ENCODE data around the gene CMTM4. TPM values are rescaled to one million over a fixed set of nuclear protein-coding genes. Genes with fewer than 3 reads are reported as not detected.
"Not testable (repeated sequence)": the region's sequence is repeated elsewhere in the genome, so short reads cannot be mapped to it uniquely, and the experiment has no call there.

Gene CMTM4
- total RNA-seq, 5 donors from 2014 or later (not counting 1 experiment from before 2014, with no cell fraction given): 1.1 to 2.3 (median 1.8) TPM

DNA sequence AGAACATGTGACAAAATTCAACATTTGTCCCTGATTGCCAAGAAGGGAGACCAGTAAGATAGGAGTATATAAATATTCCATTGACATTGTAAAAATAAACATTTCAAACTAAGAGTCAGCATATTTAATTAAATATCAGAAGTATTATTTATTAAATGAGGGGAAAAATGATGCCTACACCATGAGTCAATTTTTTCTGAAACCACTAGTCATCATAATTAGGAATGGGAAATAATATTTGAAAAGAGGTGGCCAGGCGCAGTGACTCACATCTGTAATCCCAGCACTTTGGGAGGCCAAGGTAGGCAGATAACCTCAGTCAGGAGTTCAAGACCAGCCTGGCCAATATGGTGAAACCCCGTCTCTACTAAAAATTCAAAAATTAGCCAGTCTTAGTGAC, 128.2 kb downstream of the CMTM4 start:
- ChIA-PET CTCF (interaction anchor here in 1 of 2 donors (0.9 to 1.0 kb wide), 2 partner anchors 40 to 83 kb away, joined by 3 to 4 read pairs; no protein-coding TSS in a partner anchor), POLR2A (no interaction called here)
- Mint-ChIP-seq H3K4me3 (no peak overlapping the region), H3K27me3 (no peaks in the 10 kb centered on the region), H3K36me3 (peaks cover 30% of the 10 kb centered on the region), H3K27ac (no peak overlapping the region), H3K4me1 (peaks cover 6 to 17% (median 15%) of the 10 kb centered on the region in 3 donors), H3K9me3 (no peaks in the 10 kb centered on the region)
- WGBS (ENCODE audit: insufficient coverage): 100% methylated on average over 1 of the region's 2 CpGs
- DNase-seq (no peak), ATAC-seq (replicated peaks in 1 of 4) (no peak)
- Histone ChIP-seq H3K4me3 (ENCODE audit: control insufficient read depth in 1 of 2, extremely low read depth in 1 of 2, low read length in 1 of 2) (no peak overlapping the region), H3K27ac (ENCODE audit: low read length) (no peak overlapping the region), H3K4me1 (ENCODE audit: control insufficient read depth in 1 of 2, extremely low read depth in 1 of 2, insufficient read depth in 2 of 2, low read length in 2 of 2) (no peaks in the 10 kb centered on the region), H3K36me3 (ENCODE audit: control insufficient read depth in 2 of 2, extremely low read depth in 1 of 2, insufficient read depth in 1 of 2, low read length in 1 of 2) (peaks cover 0 to 33% of the 10 kb centered on the region in 2 donors), H3K27me3 (replicated peaks in 1 of 2; ENCODE audit: control insufficient read depth in 2 of 2, extremely low read depth in 1 of 2, insufficient read depth in 2 of 2, low read length in 1 of 2) (no peaks in the 10 kb centered on the region), H3K9me3 (no peaks in the 10 kb centered on the region)

DNA sequence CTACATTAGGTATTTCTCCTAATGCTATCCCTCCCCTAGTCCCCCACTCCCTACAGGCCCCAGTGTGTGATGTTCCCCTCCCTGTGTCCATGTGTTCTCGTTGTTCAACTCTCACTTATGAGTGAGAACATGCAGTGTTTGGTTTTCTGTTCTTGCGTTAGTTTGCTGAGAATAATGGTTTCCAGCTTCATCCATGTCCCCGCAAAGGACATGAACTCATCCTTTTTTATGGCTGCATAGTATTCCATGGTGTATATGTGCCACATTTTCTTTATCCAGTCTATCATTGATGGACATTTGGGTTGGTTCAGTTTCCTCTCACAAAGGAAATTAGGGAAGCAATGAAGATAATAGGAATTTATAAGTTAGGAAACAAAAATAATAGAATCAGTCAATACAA, 129.3 kb downstream of the CMTM4 start:
- H3K9me3 ChIP-seq; H3K4me3 Mint-ChIP-seq; POLR2A ChIA-PET; ATAC-seq (replicated peaks in 1 of 4); H3K27me3 Mint-ChIP-seq; H3K27ac ChIP-seq (ENCODE audit: low read length); H3K9me3 Mint-ChIP-seq; H3K4me1 ChIP-seq (ENCODE audit: control insufficient read depth in 1 of 2, extremely low read depth in 1 of 2, insufficient read depth in 2 of 2, low read length in 2 of 2); H3K27me3 ChIP-seq (replicated peaks in 1 of 2; ENCODE audit: control insufficient read depth in 2 of 2, extremely low read depth in 1 of 2, insufficient read depth in 2 of 2, low read length in 1 of 2); H3K4me3 ChIP-seq (ENCODE audit: control insufficient read depth in 1 of 2, extremely low read depth in 1 of 2, low read length in 1 of 2); DNase-seq: not testable (repeated sequence)
- H3K36me3 ChIP-seq (ENCODE audit: control insufficient read depth in 2 of 2, extremely low read depth in 1 of 2, insufficient read depth in 1 of 2, low read length in 1 of 2): peaks cover 0 to 35% of the 10 kb centered on the region in 2 donors
- Mint-ChIP-seq H3K27ac (peak overlapping the region in 1 of 2 donors; percentile 34), H3K4me1 (peaks cover 17 to 27% (median 24%) of the 10 kb centered on the region in 3 donors), H3K36me3 (peaks cover 30% of the 10 kb centered on the region)
- no CpG with 5 or more reads among the region's 3 CpGs for WGBS (ENCODE audit: insufficient coverage)
- CTCF ChIA-PET: interaction anchor here in 1 of 2 donors (0.6 kb wide), 1 partner anchor 65 kb away, joined by 3 read pairs; no protein-coding TSS in a partner anchor

DNA sequence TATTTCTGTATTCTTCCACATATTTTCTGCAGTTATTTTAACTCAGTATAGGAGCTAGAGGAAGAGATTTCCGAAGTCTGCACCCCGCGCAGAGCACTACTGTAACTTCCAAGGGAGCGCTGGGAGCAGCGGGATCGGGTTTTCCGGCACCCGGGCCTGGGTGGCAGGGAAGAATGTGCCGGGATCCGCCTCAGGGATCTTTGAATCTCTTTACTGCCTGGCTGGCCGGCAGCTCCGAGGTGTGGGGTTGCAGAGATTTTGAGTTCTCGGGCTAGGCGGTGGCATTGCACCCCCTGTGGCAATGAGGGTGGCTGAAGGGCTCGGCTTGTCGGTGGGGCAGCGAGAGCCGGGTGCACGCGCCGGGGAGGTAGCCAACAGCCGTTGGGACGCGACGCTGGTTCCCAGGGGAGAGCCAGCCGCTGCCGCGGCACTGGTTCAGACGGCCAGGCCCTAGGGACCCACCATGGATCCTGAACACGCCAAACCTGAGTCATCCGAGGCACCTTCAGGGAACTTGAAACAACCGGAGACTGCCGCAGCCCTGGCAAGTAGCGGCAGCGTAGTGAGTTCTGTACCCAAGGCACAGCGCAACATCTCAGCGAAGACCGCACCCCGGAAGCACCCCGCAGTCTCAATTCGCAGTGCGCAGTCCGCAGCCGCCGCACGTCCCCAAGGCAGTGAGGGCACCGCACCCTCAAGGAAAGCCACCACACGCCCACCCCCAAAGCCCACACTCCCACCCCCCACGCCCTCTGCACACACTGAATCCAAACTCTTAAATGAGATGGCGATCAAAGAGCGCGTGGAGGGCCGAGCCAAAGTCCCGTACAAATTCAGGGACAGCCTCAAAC, 130.3 kb downstream of the CMTM4 start, which contains the start of gene CMTM1:
CMTM1 (plus strand) TSS at position 389 of the 851 bp plus-strand sequence; CDS start at position 464, 75 bp downstream.
- no peak within 1 kb of the TSS for H3K27ac ChIP-seq (ENCODE audit: low read length)
- Mint-ChIP-seq H3K4me1 (peaks cover 27 to 36% (median 33%) of the 10 kb centered on the region in 3 donors), H3K27me3 (no peaks in the 10 kb centered on the region), H3K27ac (peak within 1 kb of the TSS; percentile 12 to 14), H3K9me3 (no peaks in the 10 kb centered on the region), H3K4me3 (no peak within 1 kb of the TSS), H3K36me3 (peaks cover 30% of the 10 kb centered on the region)
- no peak within 1 kb of the TSS for H3K4me3 ChIP-seq (ENCODE audit: control insufficient read depth in 1 of 2, extremely low read depth in 1 of 2, low read length in 1 of 2)
- peaks cover 0 to 35% of the 10 kb centered on the region in 2 donors for H3K36me3 ChIP-seq (ENCODE audit: control insufficient read depth in 2 of 2, extremely low read depth in 1 of 2, insufficient read depth in 1 of 2, low read length in 1 of 2)
- POLR2A ChIA-PET: no interaction called here
- CTCF ChIA-PET: no interaction called here
- H3K4me1 ChIP-seq (ENCODE audit: control insufficient read depth in 1 of 2, extremely low read depth in 1 of 2, insufficient read depth in 2 of 2, low read length in 2 of 2): peaks cover 5 to 12% of the 10 kb centered on the region in 2 experiments
- no peaks in the 10 kb centered on the region for H3K27me3 ChIP-seq (replicated peaks in 1 of 2; ENCODE audit: control insufficient read depth in 2 of 2, extremely low read depth in 1 of 2, insufficient read depth in 2 of 2, low read length in 1 of 2)
- WGBS (ENCODE audit: insufficient coverage): 97% methylated on average over 43 of the region's 54 CpGs
- no peaks in the 10 kb centered on the region for H3K9me3 ChIP-seq
- ATAC-seq (replicated peaks in 1 of 4) (no peak), DNase-seq (no peak)

Other genes with a start within 250 kb of the CMTM4 start
- 10 to 100 TPM in 2 of 5 donors, 1 to 10 TPM in 3; 4.6 to 10.8 (median 8.4) TPM for gene TK2, start 146.6 kb downstream of the CMTM4 start, total RNA-seq
- 10 to 100 TPM; 25.3 to 67.8 (median 58.3) TPM for gene CKLF, start 144.2 kb downstream of the CMTM4 start, total RNA-seq
- 10 to 100 TPM in 3 of 5 donors, 1 to 10 TPM in 1, under 1 TPM in 1; 0.95 to 12.9 (median 10.3) TPM for gene CMTM1, start 130.3 kb downstream of the CMTM4 start, total RNA-seq
- under 1 TPM in 2 of 5 donors, not detected in 3; 0.26 to 0.62 TPM for gene CMTM2, start 117.3 kb downstream of the CMTM4 start, total RNA-seq
- gene CMTM3, start 92.0 kb downstream of the CMTM4 start, total RNA-seq: 10 to 100 TPM; 63.5 to 84.8 (median 75.4) TPM
- gene DYNC1LI2, start 54.9 kb upstream of the CMTM4 start, total RNA-seq: 10 to 100 TPM; 69.9 to 92.1 (median 81.3) TPM
- gene TERB1, start 104.8 kb upstream of the CMTM4 start, total RNA-seq: under 1 TPM in 2 of 5 donors, not detected in 3; 0.10 to 0.12 TPM
- 10 to 100 TPM; 67.8 to 93.2 (median 75.0) TPM for gene NAE1, start 134.2 kb upstream of the CMTM4 start, total RNA-seq
- gene CA7, start 147.7 kb upstream of the CMTM4 start, total RNA-seq: not detected
- gene PDP2, start 183.8 kb upstream of the CMTM4 start, total RNA-seq: 10 to 100 TPM in 3 of 5 donors, 1 to 10 TPM in 2; 7.1 to 16.5 (median 12.5) TPM
- gene CDH16, start 222.1 kb upstream of the CMTM4 start, total RNA-seq: not detected
- gene RRAD, start 228.8 kb upstream of the CMTM4 start, total RNA-seq: 1 to 10 TPM in 1 of 5 donors, under 1 TPM in 3, not detected in 1; 0.28 to 1.1 (median 0.53) TPM
- gene CIAO2B, start 237.7 kb upstream of the CMTM4 start, total RNA-seq: 10 to 100 TPM; 55.3 to 66.8 (median 62.4) TPM
- gene CES2, start 238.8 kb upstream of the CMTM4 start, total RNA-seq: 10 to 100 TPM; 35.3 to 56.5 (median 50.2) TPM